GF-D8 (cell line): ENCODE measurements around the gene SLC8A1.

ENCODE experiments used
- DNase-seq: peaks from one replicate; lab custom pipeline; 2025; lab: John Stamatoyannopoulos, UW

The SLC8A1 gene

GRCh38 chr2:40192864-40193669 lies 258.8 kb downstream of the SLC8A1 start:
- no peak for DNase-seq

GRCh38 chr2:40190457-40190856 lies 261.4 kb downstream of the SLC8A1 start:
- DNase-seq = no peak

DNA sequence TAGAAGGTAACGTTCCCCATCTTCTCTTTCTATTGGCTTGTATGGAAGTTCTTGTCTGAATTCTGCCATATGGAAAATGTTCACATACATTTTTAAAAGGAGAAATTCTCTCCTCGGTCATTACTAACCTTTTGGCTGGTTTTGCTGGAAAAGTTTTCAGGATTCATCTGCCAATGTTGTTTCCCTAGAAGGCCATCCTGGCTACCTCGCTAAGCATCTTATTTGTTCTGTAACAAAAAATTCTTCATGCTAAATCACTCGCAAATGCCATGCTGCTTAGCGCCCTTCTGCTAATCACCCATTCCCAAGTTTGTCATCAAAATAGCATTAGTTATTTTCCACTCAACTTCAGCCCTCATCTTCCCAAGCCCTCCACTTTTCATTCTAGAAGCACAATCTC lies 262.0 kb downstream of the SLC8A1 start:
- DNase-seq = no peak

DNA sequence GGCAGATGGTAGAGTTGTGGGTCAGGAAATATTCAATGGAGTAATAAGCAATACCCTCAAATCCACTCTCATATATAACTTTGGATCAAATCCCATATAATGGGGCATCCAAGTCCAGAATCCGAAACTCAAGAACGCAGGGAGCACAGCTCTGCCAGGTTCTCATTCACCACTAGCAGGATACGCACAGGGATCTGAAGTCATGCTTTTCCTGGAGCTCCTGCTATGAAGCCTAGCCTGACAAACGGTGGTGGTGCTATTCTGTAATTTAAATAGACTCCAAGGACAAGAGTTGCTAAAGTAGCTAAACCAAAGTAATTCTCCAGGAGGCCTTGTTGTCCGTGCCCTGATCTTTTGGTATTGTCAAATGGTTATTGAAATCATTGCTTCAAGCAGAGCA lies 264.8 kb downstream of the SLC8A1 start:
- no peak for DNase-seq

GRCh38 chr2:40184551-40184950 lies 267.3 kb downstream of the SLC8A1 start:
- no peak for DNase-seq

DNA sequence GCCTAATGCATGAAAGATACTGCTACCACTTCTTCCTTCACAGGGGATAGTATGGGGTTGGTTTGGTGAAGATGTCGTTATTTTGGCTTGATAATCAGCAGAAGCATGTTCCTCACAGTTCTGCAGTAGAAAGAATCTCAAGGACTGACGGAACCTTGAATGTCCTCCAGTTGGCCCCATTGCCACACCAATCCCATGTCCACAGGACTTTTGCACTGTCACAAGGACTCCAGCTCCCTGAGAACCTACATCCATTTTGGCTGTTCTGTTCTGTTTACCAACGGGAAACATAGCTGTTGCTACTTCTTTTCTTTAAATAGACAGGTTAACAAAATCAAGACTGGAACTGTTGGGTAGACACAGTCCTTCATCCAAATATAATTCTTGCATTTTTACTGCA lies 270.0 kb downstream of the SLC8A1 start:
- no peak for DNase-seq

- DNase-seq = no peak
Measured at GRCh38 chr2:40179801-40180200, 272.1 kb downstream of the SLC8A1 start.

- no peak for DNase-seq
Measured at GRCh38 chr2:40178971-40179370, 272.9 kb downstream of the SLC8A1 start.

GRCh38 chr2:40178171-40178778 lies 273.6 kb downstream of the SLC8A1 start:
- no peak for DNase-seq

GRCh38 chr2:40177366-40177765 lies 274.5 kb downstream of the SLC8A1 start:
- DNase-seq = no peak

DNA sequence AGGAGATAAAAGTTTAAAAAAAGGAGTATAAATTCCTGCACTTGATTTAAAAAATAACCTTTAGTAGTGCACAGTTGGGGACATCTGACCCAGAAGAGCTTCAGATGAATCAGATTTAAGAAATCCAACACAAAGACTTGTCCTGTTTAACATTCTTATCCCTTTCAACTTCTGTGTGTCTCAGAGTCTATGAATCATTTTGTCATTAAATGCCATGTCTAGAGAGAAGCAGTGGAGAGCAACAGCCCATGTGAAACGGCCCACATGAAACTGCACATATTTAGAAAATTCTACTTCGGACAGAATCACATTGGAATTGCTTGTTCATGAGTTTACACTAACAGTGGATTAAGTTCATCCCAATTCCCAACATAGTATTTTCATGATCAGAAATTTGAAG lies 278.6 kb downstream of the SLC8A1 start:
- no peak for DNase-seq

GRCh38 chr2:40169856-40170255 lies 282.0 kb downstream of the SLC8A1 start:
- no peak for DNase-seq

GRCh38 chr2:40169430-40169829 lies 282.5 kb downstream of the SLC8A1 start:
- no peak for DNase-seq

DNA sequence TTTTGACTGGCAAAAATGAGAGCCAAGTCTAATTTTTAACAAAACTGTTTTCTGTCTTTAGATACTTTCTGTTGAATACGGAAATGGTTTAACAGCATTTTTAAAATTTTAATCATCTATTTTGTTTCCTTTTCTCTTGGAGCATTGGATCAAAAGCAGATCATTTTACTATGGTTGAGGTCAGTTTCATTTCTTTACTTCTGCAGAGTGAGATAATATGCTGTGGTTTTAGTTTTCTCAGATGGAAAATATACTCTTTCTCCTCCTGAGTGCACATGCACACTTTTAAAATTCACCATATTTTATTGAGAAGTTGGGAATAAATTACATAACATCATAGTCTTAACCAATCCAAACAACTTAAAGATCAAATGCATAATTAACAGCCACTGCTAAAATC lies 283.3 kb downstream of the SLC8A1 start:
- no peak for DNase-seq

DNA sequence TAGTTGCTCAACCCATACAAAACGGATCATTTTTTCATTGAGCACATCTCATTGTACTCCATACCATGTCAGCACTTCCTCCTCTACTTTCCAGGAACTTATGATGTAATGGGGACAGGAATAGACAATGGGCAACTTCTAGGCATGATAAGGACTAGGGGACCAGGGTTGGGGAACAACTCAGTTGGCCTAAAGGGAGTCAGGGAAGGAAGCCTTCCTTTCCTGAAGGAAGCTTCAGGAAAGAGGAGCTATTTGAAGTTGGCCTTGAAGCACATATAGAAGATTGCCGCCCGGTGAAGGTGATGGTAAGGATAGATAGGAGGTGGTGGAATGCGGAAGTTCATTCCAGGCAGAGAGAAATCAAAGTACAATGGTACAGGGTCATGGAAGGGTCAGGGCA lies 283.9 kb downstream of the SLC8A1 start:
- no peak for DNase-seq

- DNase-seq = no peak
Measured at GRCh38 chr2:40166006-40166405, 285.9 kb downstream of the SLC8A1 start.

GRCh38 chr2:40165509-40165844 lies 286.4 kb downstream of the SLC8A1 start:
- no peak for DNase-seq

DNA sequence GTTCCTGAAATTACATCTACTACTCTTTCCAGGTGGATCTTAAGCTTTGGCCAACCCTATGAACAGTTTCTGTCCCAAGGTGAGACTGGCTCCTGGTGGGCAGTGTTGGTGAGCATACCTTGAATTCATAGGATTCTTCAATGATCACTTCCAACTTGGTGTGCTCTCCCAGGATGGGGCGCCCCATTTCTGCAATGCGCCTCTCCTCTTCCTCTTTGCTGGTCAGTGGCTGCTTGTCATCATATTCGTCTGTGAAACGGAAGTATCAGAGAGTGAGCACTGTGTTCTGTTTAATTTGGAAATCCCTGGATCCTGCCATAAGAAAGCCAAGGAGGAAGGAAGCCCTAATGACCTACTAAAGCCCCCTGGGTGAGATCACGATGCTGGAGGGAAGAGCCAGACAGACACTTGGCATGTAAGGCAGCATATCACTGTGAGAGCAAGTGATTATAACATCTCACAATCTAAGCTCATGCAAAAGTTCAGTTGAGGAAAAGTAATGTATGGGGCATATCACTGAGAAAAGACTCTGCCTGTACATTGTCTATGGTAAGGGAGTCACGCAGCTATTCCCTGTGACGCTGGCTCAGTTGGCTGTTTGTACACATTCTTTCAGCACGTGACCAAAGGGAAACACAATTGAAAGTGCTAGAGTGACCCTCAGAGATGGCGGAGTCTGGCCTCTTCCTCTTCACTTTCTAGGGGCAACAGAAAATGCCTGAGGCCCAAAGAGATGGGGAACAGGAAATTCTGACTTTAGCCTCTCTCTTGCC lies 287.0 kb downstream of the SLC8A1 start:
- DNase-seq = no peak

DNA sequence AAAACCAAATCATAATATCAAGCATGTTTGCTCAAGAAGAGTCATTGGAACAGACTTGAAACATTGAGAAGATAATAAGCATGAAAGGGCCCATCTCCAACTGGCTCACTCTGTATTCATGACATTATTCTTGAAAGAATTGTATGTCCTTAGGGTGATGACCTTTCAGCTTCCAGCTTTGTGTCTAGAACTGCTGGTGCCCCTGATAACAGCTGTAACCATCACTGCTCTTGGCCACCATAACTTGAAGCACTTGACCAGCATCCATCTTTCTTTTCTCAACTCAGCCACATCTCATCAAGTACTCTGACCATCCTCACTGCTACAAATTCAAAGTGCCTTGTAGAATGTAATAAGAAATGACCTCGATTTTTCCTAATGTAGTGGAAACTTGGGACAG lies 289.9 kb downstream of the SLC8A1 start:
- no peak for DNase-seq

GRCh38 chr2:40160751-40161218 lies 291.1 kb downstream of the SLC8A1 start:
- DNase-seq = no peak

DNA sequence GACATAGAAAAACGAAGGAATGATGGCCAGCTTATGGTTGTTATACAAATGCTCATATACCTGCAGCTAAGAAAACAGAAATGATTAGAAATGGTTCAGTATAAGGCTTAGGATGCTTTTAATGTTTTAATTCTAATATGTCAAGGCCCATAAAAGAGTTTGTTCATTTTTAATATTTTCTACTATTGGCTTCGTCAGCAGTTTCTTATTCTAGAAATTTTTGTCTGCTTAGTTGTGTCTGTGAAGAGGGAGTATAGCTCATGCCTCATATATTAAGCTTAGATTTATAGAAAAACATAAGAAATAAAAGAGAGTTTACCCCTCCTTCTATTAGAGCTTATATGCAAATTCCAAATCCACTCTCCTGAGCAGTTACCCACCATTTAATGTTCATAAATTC lies 292.6 kb downstream of the SLC8A1 start:
- DNase-seq = no peak

- DNase-seq = no peak
Measured at GRCh38 chr2:40158781-40159180, 293.1 kb downstream of the SLC8A1 start.

DNA sequence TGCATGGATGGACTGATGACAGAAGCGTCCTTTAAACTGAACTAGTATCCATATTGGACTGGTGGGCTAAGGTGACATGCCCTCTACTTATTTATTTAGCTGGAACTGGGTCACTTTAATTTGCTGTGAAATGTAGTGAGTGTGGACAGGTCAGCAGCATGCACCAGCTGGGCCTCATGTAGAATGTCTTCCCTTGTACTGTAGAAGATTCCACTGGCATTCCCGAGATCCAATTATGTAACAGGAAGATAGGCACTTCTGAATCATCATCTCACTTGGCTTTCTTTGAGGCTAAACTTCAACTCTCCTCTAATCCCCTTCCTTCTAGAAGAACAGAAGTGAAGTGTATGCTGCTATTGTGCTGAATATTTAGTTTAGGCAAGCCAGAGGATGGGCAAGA lies 296.2 kb downstream of the SLC8A1 start:
- DNase-seq = no peak
